GM23338 (cell line): ENCODE results near the gene ZNF335.

Source experiments
- CREB1 ChIP-seq: fragments of 250-450 bp; sonication (Bioruptor Pico); IDR thresholded peaks from 2 replicates; pipeline ENCODE4 v1.5.0; 2020; ENCODE audit warnings: low read depth, mild to moderate bottlenecking, moderate library complexity
- CTCF ChIP-seq, 2 experiments: fragments of 200-600 bp in 1 of 2; sonication (generic) in 1 of 2; conservative IDR thresholded peaks; 2 replicates each; pipeline versions ENCODE4 v1.5.1 to v1.6.1; 2016 to 2017; ENCODE audit warnings: antibody characterized with exemption in 2 of 2, low read depth in 2 of 2, mild to moderate bottlenecking in 2 of 2, moderate library complexity in 1 of 2
- EZH2 ChIP-seq: fragments of 200-600 bp; sonication (generic); IDR thresholded peaks from one replicate; pipeline ENCODE4 v1.8.0; 2017; ENCODE audit warnings: antibody characterized with exemption, mild to moderate bottlenecking, low read depth; ENCODE audit not compliant: unreplicated experiment
- EZH2phosphoT487 ChIP-seq: fragments of 200-600 bp; sonication (generic); IDR thresholded peaks from one replicate; pipeline ENCODE4 v1.8.1; 2018; ENCODE audit warnings: antibody characterized with exemption; ENCODE audit not compliant: unreplicated experiment
- JUNB ChIP-seq: IDR thresholded peaks from one replicate; pipeline ENCODE4 v1.6.1; 2016; ENCODE audit warnings: antibody characterized with exemption; ENCODE audit not compliant: unreplicated experiment
- NANOG ChIP-seq: IDR thresholded peaks from 2 replicates; pipeline ENCODE4 v1.6.1; 2016; ENCODE audit warnings: antibody characterized with exemption, borderline replicate concordance
- POLR2AphosphoS5 ChIP-seq: IDR thresholded peaks from 2 replicates; pipeline ENCODE4 v1.6.1; 2016; ENCODE audit warnings: antibody characterized with exemption, low read depth
- STAT1 ChIP-seq: IDR thresholded peaks from one replicate; pipeline ENCODE4 v1.6.1; 2016; ENCODE audit warnings: antibody characterized with exemption; ENCODE audit not compliant: unreplicated experiment
- TF ChIP-seq, protein P1 (sequence below): IDR thresholded peaks from one replicate; pipeline ENCODE4 v1.6.1; 2018; ENCODE audit warnings: antibody characterized with exemption; ENCODE audit not compliant: unreplicated experiment

GRCh38 chr20:45969712-45970634 lies 2.0 kb downstream of the ZNF335 start:
- peak; percentile 69 to 74 for TF ChIP-seq CTCF (conservative IDR thresholded peaks at IDR 0.05; ENCODE audit: low read depth in 2 of 2)
- no peak for TF ChIP-seq EZH2phosphoT487
- TF ChIP-seq POLR2AphosphoS5 = no peak
- TF ChIP-seq, protein P1, sequence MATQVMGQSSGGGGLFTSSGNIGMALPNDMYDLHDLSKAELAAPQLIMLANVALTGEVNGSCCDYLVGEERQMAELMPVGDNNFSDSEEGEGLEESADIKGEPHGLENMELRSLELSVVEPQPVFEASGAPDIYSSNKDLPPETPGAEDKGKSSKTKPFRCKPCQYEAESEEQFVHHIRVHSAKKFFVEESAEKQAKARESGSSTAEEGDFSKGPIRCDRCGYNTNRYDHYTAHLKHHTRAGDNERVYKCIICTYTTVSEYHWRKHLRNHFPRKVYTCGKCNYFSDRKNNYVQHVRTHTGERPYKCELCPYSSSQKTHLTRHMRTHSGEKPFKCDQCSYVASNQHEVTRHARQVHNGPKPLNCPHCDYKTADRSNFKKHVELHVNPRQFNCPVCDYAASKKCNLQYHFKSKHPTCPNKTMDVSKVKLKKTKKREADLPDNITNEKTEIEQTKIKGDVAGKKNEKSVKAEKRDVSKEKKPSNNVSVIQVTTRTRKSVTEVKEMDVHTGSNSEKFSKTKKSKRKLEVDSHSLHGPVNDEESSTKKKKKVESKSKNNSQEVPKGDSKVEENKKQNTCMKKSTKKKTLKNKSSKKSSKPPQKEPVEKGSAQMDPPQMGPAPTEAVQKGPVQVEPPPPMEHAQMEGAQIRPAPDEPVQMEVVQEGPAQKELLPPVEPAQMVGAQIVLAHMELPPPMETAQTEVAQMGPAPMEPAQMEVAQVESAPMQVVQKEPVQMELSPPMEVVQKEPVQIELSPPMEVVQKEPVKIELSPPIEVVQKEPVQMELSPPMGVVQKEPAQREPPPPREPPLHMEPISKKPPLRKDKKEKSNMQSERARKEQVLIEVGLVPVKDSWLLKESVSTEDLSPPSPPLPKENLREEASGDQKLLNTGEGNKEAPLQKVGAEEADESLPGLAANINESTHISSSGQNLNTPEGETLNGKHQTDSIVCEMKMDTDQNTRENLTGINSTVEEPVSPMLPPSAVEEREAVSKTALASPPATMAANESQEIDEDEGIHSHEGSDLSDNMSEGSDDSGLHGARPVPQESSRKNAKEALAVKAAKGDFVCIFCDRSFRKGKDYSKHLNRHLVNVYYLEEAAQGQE = no peak
- no peak for TF ChIP-seq EZH2
- TF ChIP-seq CREB1 (CRISPR knock-in tag) = no peak
- TF ChIP-seq JUNB = no peak
- TF ChIP-seq NANOG = no peak
- TF ChIP-seq STAT1 = no peak
